B cell (primary cell): ENCODE results near the gene SLC44A1. TPM values are rescaled to one million over a fixed set of nuclear protein-coding genes. Genes with fewer than 3 reads are reported as not detected.

ENCODE experiments used
- ATAC-seq: fragments of 200-7000 bp; cut with Tn5 transposase; one replicate; pipeline ENCODE4 v1.10.0; 2021; ENCODE audit warnings: low read depth, mild to moderate bottlenecking, moderate number of reproducible peaks, moderate library complexity
- CTCF ChIA-PET: fragments of 350-600 bp; sonication (Branson Sonifier 250); formaldehyde crosslinking; loops from one replicate; lab custom pipeline; 2021; ENCODE audit warnings: antibody characterized with exemption, inconsistent platforms; lab: Charles Lee
- POLR2A ChIA-PET: fragments of 350-600 bp; sonication (Branson Sonifier 250); formaldehyde crosslinking; loops from one replicate; lab custom pipeline; 2021; ENCODE audit warnings: antibody characterized with exemption; lab: Charles Lee
- DNase-seq: peaks from one replicate; pipeline ENCODE4 v3.0.0; 2013
- H2AFZ ChIP-seq: 2 replicates; pipeline ENCODE4 v1.6.1; 2012; ENCODE audit warnings: mild to moderate bottlenecking, low read depth, low read length; ENCODE audit not compliant: insufficient read depth, poor library complexity, severe bottlenecking
- H3K27ac ChIP-seq, 2 donors: 1 replicate in 1 of 2; 2 replicates in 1 of 2; pipeline ENCODE4 v1.5.1; 2012 to 2013; ENCODE audit warnings: low read length in 2 of 2, mild to moderate bottlenecking in 2 of 2, moderate library complexity in 1 of 2
- H3K27me3 ChIP-seq, 4 experiments: fragments of 200-600 bp in 1 of 4; sonication (generic) in 1 of 4; replicated peaks in 1 of 4; 1 replicate in 2 of 4; 2 replicates in 2 of 4; pipeline versions ENCODE4 v1.6.1 to v1.7.0; 2013 to 2016; ENCODE audit warnings: low read length in 3 of 4, mild to moderate bottlenecking in 2 of 4, mixed read lengths in 1 of 4, moderate library complexity in 1 of 4; ENCODE audit not compliant: insufficient read depth in 4 of 4, control insufficient read depth in 3 of 4; ENCODE audit errors: control extremely low read depth in 1 of 4
- H3K36me3 ChIP-seq, 2 experiments: replicated peaks in 1 of 2; 1 replicate in 1 of 2; 2 replicates in 1 of 2; pipeline versions ENCODE4 v1.6.1 to v1.7.1; 2013; ENCODE audit warnings: low read length in 1 of 2; ENCODE audit not compliant: insufficient read depth in 2 of 2, control insufficient read depth in 1 of 2; ENCODE audit errors: control extremely low read depth in 1 of 2, extremely low read depth in 1 of 2
- H3K4me1 ChIP-seq, 2 donors: fragments of 200-600 bp in 1 of 2; sonication (generic) in 1 of 2; 1 replicate in 1 of 2; 2 replicates in 1 of 2; pipeline versions ENCODE4 v1.5.1 to v1.6.1; 2013 to 2017; ENCODE audit warnings: low read length in 2 of 2; ENCODE audit not compliant: control insufficient read depth in 2 of 2, insufficient read depth in 2 of 2
- H3K4me2 ChIP-seq: replicated peaks from 2 replicates; pipeline ENCODE3; 2012; ENCODE audit warnings: mild to moderate bottlenecking, low read depth, low read length; ENCODE audit not compliant: poor library complexity, severe bottlenecking
- H3K4me3 ChIP-seq, 5 experiments: fragments of 200-600 bp in 1 of 5; sonication (generic) in 1 of 5; 1 replicate in 3 of 5; 2 replicates in 2 of 5; pipeline versions ENCODE4 v1.5.1 to v1.7.0; 2011 to 2016; ENCODE audit warnings: low read length in 4 of 5, mild to moderate bottlenecking in 4 of 5, low read depth in 2 of 5, control low read depth in 1 of 5, moderate library complexity in 1 of 5; ENCODE audit not compliant: insufficient read depth in 1 of 5; ENCODE audit errors: control extremely low read depth in 1 of 5, extremely low read depth in 1 of 5
- H3K79me2 ChIP-seq: fragments of 200-600 bp; sonication (generic); one replicate; pipeline ENCODE4 v1.6.0; 2016; ENCODE audit warnings: low read length; ENCODE audit not compliant: control insufficient read depth, insufficient read depth
- H3K9ac ChIP-seq: fragments of 200-600 bp; sonication (generic); 2 replicates; pipeline ENCODE4 v1.6.1; 2017; ENCODE audit warnings: mild to moderate bottlenecking, low read length, moderate library complexity
- H3K9me3 ChIP-seq, 3 donors: one replicate each; pipeline versions ENCODE4 v1.6.1 to v1.7.1; 2013; ENCODE audit warnings: low read length in 2 of 3; ENCODE audit not compliant: control insufficient read depth in 2 of 3, insufficient read depth in 1 of 3; ENCODE audit errors: control extremely low read depth in 1 of 3
- H4K20me1 ChIP-seq: 2 replicates; pipeline ENCODE4 v1.6.0; 2012; ENCODE audit warnings: mild to moderate bottlenecking, low read length; ENCODE audit not compliant: insufficient read depth, control insufficient read depth, poor library complexity, severe bottlenecking
- H3K27ac Mint-ChIP-seq: one replicate; pipeline ENCODE4 v1.8.0; 2021; ENCODE audit warnings: mixed read lengths
- H3K27me3 Mint-ChIP-seq: one replicate; pipeline ENCODE4 v1.8.0; 2021; ENCODE audit warnings: mixed read lengths
- H3K4me1 Mint-ChIP-seq: one replicate; pipeline ENCODE4 v1.8.0; 2021; ENCODE audit warnings: mixed read lengths
- H3K4me3 Mint-ChIP-seq: one replicate; pipeline ENCODE4 v1.8.0; 2021; ENCODE audit warnings: mixed read lengths
- H3K9me3 Mint-ChIP-seq: one replicate; pipeline ENCODE4 v1.8.0; 2022; ENCODE audit warnings: mixed read lengths; ENCODE audit not compliant: insufficient read depth
- EZH2 ChIP-seq: IDR thresholded peaks from 2 replicates; pipeline ENCODE4 v1.6.1; 2012; ENCODE audit warnings: borderline replicate concordance, low read depth, mild to moderate bottlenecking, moderate library complexity, low read length; ENCODE audit not compliant: insufficient read depth, poor library complexity, severe bottlenecking
- WGBS: methylation state at CpG from one replicate; pipeline ENCODE4 v1.1.5; 2013; ENCODE audit warnings: missing lambda C conversion rate; ENCODE audit not compliant: insufficient coverage; 5-methylcytosine and 5-hydroxymethylcytosine counted together
- intact Hi-C: fragments of 100-400 bp; cut with micrococcal nuclease; formaldehyde crosslinking; loops from one replicate; pipeline ENCODE4 v1.10.0; 2022
- polyA plus RNA-seq: library from polyadenylated mRNA; depleted of rRNA; stranded (reverse); fragments of >200 nt; gene quantifications from 2 replicates; pipeline ENCODE4 v1.2.3, GENCODE V29; 2012
- total RNA-seq, 2 donors: library from RNA; stranded (reverse); fragments of 120-200 nt in 1 of 2; gene quantifications; 1 replicate in 1 of 2; 2 replicates in 1 of 2; pipeline versions ENCODE4 v1.2.3 to v1.2.4, GENCODE V29; 2013 to 2022
- TF ChIP-seq, protein P1 (sequence below): fragments of 200-600 bp; IDR thresholded peaks from one replicate; pipeline ENCODE4 v1.8.0; 2022; ENCODE audit warnings: antibody characterized with exemption, mild to moderate bottlenecking

Gene SLC44A1
- total and polyA plus RNA-seq, 2 donors (not counting 1 experiment from before 2014, with no cell fraction given): 2.2 to 17.7 TPM

GRCh38 chr9:105281926-105282325 lies 37.5 kb downstream of the SLC44A1 start:
- Histone ChIP-seq H2AFZ (no peak overlapping the region), H3K79me2 (no peaks in the 10 kb centered on the region)
- CTCF ChIA-PET: interaction anchor here (0.7 to 1.5 kb wide), 2 partner anchors 21 kb away, joined by 3 to 4 read pairs; no protein-coding TSS in a partner anchor

GRCh38 chr9:105282870-105283621 lies 38.6 kb downstream of the SLC44A1 start:
- TF ChIP-seq, protein P1, sequence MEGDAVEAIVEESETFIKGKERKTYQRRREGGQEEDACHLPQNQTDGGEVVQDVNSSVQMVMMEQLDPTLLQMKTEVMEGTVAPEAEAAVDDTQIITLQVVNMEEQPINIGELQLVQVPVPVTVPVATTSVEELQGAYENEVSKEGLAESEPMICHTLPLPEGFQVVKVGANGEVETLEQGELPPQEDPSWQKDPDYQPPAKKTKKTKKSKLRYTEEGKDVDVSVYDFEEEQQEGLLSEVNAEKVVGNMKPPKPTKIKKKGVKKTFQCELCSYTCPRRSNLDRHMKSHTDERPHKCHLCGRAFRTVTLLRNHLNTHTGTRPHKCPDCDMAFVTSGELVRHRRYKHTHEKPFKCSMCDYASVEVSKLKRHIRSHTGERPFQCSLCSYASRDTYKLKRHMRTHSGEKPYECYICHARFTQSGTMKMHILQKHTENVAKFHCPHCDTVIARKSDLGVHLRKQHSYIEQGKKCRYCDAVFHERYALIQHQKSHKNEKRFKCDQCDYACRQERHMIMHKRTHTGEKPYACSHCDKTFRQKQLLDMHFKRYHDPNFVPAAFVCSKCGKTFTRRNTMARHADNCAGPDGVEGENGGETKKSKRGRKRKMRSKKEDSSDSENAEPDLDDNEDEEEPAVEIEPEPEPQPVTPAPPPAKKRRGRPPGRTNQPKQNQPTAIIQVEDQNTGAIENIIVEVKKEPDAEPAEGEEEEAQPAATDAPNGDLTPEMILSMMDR: no peak
- TF ChIP-seq EZH2: no peak
- Histone ChIP-seq H3K27ac (no peak overlapping the region), H2AFZ (no peak overlapping the region), H3K4me3 (no peak overlapping the region), H3K27me3 (no peaks in the 10 kb centered on the region), H3K79me2 (no peaks in the 10 kb centered on the region), H3K9me3 (no peaks in the 10 kb centered on the region), H3K4me1 (no peaks in the 10 kb centered on the region), H3K4me2 (no peak overlapping the region), H3K9ac (no peak overlapping the region), H3K36me3 (no peaks in the 10 kb centered on the region), H4K20me1 (no peaks in the 10 kb centered on the region)
- ChIA-PET POLR2A (no interaction called here), CTCF (interaction anchor here (0.7 kb wide), 1 partner anchor 128 kb away, joined by 3 read pairs; no protein-coding TSS in a partner anchor)
- no peaks in the 10 kb centered on the region for H3K4me1 Mint-ChIP-seq
- 93% methylated on average over 4 of the region's 7 CpGs for WGBS
- ATAC-seq (no peak), DNase-seq (no peak)
- H3K27ac Mint-ChIP-seq: no peak overlapping the region
- no peaks in the 10 kb centered on the region for H3K27me3 Mint-ChIP-seq
- H3K4me3 Mint-ChIP-seq: no peak overlapping the region
- no peaks in the 10 kb centered on the region for H3K9me3 Mint-ChIP-seq
- intact Hi-C loops: no loop called here

More at GRCh38 chr9:105281926-105282325, 37.5 kb downstream of the SLC44A1 start:
- Histone ChIP-seq H3K27me3 (no peaks in the 10 kb centered on the region), H3K9ac (no peak overlapping the region), H4K20me1 (no peaks in the 10 kb centered on the region), H3K9me3 (no peaks in the 10 kb centered on the region), H3K4me2 (no peak overlapping the region), H3K27ac (no peak overlapping the region), H3K36me3 (no peaks in the 10 kb centered on the region), H3K4me3 (no peak overlapping the region), H3K4me1 (no peaks in the 10 kb centered on the region)
- TF ChIP-seq, protein P1: no peak
- TF ChIP-seq EZH2: no peak
- no peak overlapping the region for H3K27ac Mint-ChIP-seq
- no peaks in the 10 kb centered on the region for H3K27me3 Mint-ChIP-seq
- no peak for DNase-seq
- no peak overlapping the region for H3K4me3 Mint-ChIP-seq
- WGBS: no CpG with 5 or more reads among the region's 1 CpG
- intact Hi-C loops: no loop called here
- H3K9me3 Mint-ChIP-seq: no peaks in the 10 kb centered on the region
- H3K4me1 Mint-ChIP-seq: no peaks in the 10 kb centered on the region
- POLR2A ChIA-PET: no interaction called here
- no peak for ATAC-seq
